Measurements from ENCODE around the gene PAMR1. TPM values are rescaled to one million over a fixed set of nuclear protein-coding genes. Genes with fewer than 3 reads are reported as not detected.

Gene PAMR1
- total RNA-seq, 4 donors from 2014 or later = 0.34 to 9.2 (median 3.8) TPM

GRCh38 chr11:35474688-35475087 is 50.7 kb downstream of the PAMR1 start:
- no peak overlapping the region for H3K4me3 ChIP-seq
- H3K9me3 ChIP-seq = no peaks in the 10 kb centered on the region
- no peaks in the 10 kb centered on the region for H3K4me1 ChIP-seq
- intact Hi-C loops (cut with DNase I) = no loop called here
- peaks cover 0 to 29% (median 0%) of the 10 kb centered on the region in 4 donors for H3K27me3 ChIP-seq
- H3K36me3 ChIP-seq = no peaks in the 10 kb centered on the region
- H3K27ac ChIP-seq = no peak overlapping the region
- DNase-seq = no peak
- TF ChIP-seq POLR2A (IDR thresholded peaks at IDR 0.05) = no peak
- TF ChIP-seq, protein P1, sequence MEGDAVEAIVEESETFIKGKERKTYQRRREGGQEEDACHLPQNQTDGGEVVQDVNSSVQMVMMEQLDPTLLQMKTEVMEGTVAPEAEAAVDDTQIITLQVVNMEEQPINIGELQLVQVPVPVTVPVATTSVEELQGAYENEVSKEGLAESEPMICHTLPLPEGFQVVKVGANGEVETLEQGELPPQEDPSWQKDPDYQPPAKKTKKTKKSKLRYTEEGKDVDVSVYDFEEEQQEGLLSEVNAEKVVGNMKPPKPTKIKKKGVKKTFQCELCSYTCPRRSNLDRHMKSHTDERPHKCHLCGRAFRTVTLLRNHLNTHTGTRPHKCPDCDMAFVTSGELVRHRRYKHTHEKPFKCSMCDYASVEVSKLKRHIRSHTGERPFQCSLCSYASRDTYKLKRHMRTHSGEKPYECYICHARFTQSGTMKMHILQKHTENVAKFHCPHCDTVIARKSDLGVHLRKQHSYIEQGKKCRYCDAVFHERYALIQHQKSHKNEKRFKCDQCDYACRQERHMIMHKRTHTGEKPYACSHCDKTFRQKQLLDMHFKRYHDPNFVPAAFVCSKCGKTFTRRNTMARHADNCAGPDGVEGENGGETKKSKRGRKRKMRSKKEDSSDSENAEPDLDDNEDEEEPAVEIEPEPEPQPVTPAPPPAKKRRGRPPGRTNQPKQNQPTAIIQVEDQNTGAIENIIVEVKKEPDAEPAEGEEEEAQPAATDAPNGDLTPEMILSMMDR (IDR thresholded peaks at IDR 0.05) = no peak
- 72 to 73% methylated on average over 4 of the region's 4 CpGs for WGBS, 2 donors

- Histone ChIP-seq H3K4me1 (no peaks in the 10 kb centered on the region), H3K27ac (no peak overlapping the region), H3K9me3 (no peaks in the 10 kb centered on the region), H3K4me3 (no peak overlapping the region), H3K36me3 (no peaks in the 10 kb centered on the region), H3K27me3 (peaks cover 0 to 24% (median 0%) of the 10 kb centered on the region in 4 donors)
- no peak for DNase-seq
- WGBS, 2 donors = 70 to 78% methylated on average over 7 of the region's 7 CpGs
- intact Hi-C loops (cut with DNase I) = no loop called here
- TF ChIP-seq, protein P1 (IDR thresholded peaks at IDR 0.05) = no peak
Observed at GRCh38 chr11:35473795-35474374, 51.5 kb downstream of the PAMR1 start.

DNA sequence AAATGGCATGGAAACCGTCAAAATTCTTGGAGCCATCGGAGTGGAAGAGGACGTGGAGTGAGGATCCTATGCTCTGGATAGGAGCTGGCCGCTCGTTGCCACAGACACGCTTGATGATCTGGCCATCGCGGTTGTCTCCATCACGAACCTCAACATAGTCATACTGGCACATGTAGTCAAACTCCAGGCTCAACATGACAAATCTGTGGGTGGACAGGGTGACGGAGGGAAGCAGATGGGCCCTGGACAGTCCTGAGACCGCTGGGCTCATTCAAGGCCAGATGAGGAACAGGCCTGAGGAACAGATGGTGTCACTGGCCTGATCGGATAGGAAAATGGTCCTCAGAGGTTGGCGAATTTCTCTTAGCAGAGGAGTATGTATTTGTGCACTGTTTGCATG is 54.8 kb downstream of the PAMR1 start:
- Histone ChIP-seq H3K36me3 (no peaks in the 10 kb centered on the region), H3K4me1 (no peaks in the 10 kb centered on the region), H3K27me3 (peaks cover 0 to 12% (median 0%) of the 10 kb centered on the region in 4 donors), H3K27ac (no peak overlapping the region), H3K9me3 (no peaks in the 10 kb centered on the region), H3K4me3 (no peak overlapping the region)
- 86 to 88% methylated on average over 13 of the region's 13 CpGs for WGBS, 2 donors
- intact Hi-C loops (cut with DNase I) = no loop called here
- TF ChIP-seq POLR2A (IDR thresholded peaks at IDR 0.05) = no peak
- TF ChIP-seq, protein P1 (IDR thresholded peaks at IDR 0.05) = no peak
- no peak for DNase-seq

- DNase-seq = no peak
- Histone ChIP-seq H3K9me3 (no peaks in the 10 kb centered on the region), H3K36me3 (no peaks in the 10 kb centered on the region), H3K4me3 (no peak overlapping the region), H3K27me3 (peaks cover 0 to 2% (median 0%) of the 10 kb centered on the region in 4 donors), H3K27ac (no peak overlapping the region), H3K4me1 (no peaks in the 10 kb centered on the region)
- WGBS, 2 donors = 66 to 73% methylated on average over 3 of the region's 3 CpGs
- intact Hi-C loops (cut with DNase I) = no loop called here
- TF ChIP-seq POLR2A (IDR thresholded peaks at IDR 0.05) = no peak
- TF ChIP-seq, protein P1 (IDR thresholded peaks at IDR 0.05) = no peak
Observed at GRCh38 chr11:35466058-35466457, 59.4 kb downstream of the PAMR1 start.

DNA sequence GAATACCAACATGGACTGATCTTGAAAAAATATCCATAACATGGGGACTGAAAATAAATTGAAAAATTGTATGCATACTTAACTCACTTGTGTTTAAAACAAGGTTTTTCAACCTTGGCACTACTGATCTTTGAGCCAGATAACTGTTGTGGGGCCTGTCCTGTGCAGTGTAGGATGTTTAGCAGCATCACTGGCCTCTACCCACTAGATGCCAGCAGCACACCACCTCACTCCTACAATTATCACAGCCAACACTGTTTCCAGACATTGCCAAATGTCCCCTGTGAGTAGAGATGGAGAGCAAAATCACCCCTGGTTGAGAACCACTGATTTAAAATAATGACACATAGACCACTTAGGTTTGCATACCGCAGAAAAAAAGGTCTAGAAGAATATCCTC is 61.1 kb downstream of the PAMR1 start:
- H3K27ac ChIP-seq = no peak overlapping the region
- H3K9me3 ChIP-seq = no peaks in the 10 kb centered on the region
- H3K4me1 ChIP-seq = no peaks in the 10 kb centered on the region
- no peaks in the 10 kb centered on the region for H3K36me3 ChIP-seq
- 77 to 89% methylated on average over 1 of the region's 1 CpG for WGBS, 2 donors
- no peak overlapping the region for H3K4me3 ChIP-seq
- TF ChIP-seq, protein P1 (IDR thresholded peaks at IDR 0.05) = peak in 1 of 6 experiments; percentile 20
- TF ChIP-seq POLR2A (IDR thresholded peaks at IDR 0.05) = no peak
- intact Hi-C loops (cut with DNase I) = no loop called here
- DNase-seq = no peak
- peaks cover 0 to 2% (median 0%) of the 10 kb centered on the region in 4 donors for H3K27me3 ChIP-seq
